GM21423 (cell line): ENCODE results near the gene GABRA4.

Experiments used
- ATAC-seq: cut with Tn5 transposase; IDR thresholded peaks from one replicate; pipeline ENCODE4 v1.9.1; 2021; ENCODE audit warnings: mild to moderate bottlenecking, moderate library complexity; ENCODE audit not compliant: unreplicated experiment

Gene GABRA4

DNA sequence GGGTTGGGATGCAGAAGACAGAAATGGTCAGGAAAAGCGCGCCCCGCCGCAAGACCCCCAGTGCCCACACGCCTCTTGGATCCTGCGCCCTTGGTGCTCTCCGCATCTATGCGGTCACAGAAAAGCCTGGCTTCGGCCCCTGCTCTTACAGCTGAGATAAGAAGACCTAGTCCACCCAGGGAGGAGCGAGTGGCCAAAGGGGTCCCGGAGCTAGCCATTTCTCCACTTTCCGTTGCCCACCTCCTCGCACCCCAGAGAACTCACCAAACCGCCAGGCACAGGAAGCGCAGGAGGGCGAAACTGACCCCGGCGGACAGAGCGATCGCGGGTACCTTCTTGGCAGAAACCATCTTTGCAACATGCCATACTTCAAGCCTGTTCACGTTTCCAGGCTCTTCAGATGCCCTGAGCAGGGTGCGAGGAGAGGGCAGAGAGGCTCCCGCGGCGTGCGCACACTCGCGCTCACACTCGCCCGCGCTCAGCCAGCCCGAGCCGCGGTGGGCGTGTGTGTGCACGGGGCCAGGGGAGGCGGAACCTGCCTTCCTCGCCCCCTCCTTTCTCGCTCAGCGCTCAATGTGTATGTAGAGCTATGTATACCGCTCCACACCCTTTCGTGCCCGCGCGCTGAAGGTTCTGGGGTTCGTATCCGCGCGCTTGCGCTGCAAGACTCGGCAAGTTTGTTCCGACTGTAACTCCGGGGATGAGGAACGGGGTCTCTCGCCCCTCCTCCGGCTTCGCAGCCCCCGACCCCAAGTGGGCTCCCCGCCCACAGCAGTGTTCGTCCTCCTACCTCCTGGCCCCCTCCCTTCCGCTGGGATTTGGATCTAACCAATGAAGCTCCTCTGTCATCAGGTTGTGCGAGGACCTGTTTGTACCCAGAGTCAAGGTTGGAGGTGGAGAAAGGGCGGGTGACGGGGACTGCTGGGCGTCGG, at the start of gene GABRA4:
Gene GABRA4 (minus strand): TSS at position 507 of the 932 bp plus-strand sequence. CDS start 157 bp downstream, at position 350.
- ATAC-seq, result no peak

DNA sequence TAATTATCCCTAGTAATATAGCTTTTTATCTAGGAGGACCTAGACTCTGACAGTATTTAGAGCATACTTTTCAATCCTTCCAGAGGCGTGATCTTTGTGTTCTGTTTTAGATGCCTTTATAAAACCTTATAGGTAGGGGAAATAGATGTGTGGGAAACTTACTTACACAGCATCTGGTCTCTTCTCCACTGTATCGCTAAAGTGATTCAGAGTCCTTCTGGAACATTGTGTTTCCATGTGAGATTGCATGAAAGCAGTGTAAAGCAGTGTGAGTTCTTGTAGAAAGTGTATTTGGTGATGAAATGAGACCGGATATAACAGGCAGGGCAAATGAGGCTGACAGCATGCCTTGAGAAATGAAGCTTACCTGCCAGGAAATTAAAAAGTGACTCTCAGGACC, 47.4 kb upstream of the GABRA4 start:
- no peak for ATAC-seq

DNA sequence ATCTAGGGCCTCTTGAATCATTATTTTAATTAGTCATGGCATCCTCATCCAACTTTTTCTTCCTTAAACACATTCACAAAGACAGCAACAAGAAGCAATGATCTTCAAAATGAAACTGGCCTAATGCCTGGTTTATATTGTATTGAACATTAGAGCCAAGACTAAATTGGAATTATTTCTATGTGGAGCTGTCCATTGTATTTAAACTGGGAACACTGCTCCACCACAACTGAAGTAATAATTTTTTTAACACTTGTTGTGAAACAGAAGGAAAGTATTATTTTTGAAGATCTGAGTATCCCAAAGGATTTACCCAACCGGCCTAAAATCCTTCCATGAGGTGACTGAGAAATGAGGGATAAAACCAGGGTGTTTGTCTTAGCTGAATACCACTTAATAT, 44.9 kb upstream of the GABRA4 start:
- no peak for ATAC-seq

DNA sequence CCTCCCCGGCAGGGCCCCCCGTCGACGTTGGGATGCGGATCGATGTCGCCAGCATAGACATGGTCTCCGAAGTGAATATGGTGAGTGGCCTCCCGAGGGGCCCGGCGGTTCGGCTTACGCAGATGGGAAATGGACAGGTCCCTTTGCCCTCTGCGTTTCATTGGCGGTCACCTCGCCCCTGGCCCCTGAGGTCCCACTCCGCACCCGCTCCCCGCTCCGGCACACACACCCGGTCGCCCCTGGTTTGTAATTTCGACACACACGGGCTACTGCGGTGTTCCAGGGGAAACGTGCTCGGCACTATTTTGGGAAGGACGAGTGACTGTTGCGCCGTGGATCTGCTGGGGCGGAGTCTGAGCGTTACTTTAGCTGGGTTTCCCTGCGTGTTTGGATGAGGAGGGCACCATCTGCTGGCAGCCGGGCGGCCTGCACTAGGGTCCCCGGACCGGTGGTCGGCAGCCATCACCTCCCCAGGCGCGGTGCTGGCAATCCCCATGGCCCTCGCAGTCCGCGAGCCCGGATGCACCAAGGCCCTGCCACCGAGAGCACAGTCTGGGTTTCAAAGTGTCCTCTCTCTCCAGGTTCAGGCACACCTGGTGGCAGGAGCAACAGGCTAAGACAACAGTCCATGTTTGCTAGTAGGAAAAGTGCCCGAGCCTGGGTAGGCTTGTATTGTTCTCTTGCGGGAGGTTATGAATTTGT, 39.2 kb upstream of the GABRA4 start:
- peak; percentile 88 for ATAC-seq

- ATAC-seq, result no peak
Measured at GRCh38 chr4:47031751-47032404, 38.5 kb upstream of the GABRA4 start.

DNA sequence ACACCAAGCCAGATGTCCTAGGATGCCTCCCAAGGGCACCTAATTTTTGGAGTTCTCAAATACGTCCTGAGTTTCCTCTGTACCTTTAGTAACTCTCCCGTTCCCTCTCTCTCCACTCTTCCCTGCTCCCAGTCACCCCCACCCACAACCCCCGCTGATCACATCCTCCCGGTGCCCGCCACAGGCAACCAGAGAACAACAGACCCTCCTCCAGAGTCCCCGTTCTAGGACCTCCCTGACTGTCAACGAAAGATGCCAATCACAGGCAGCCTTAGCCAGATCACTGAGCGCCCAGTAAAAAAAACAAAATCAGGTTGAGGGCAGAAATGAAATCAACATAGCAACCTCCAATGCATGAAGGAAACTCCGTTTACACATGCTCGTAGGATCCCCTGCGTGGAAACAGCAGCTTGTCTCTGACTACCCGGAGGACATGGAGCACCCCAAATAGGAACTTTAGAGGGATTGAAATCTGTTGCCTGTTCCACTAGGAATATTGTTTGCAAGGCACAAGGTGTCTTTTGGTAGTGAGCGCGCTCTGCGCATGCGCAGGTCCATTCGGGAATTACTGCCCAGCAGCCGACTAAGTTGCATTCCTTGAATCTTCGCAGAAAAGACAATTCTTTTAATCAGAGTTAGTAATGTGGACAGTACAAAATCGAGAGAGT, 37.8 kb upstream of the GABRA4 start, which contains the start of gene GABRB1:
Gene GABRB1 (plus strand): TSS at position 557 of the 668 bp plus-strand sequence.
- no peak for ATAC-seq

- ATAC-seq, result no peak
Measured at GRCh38 chr4:47017494-47017893, 24.1 kb upstream of the GABRA4 start.

DNA sequence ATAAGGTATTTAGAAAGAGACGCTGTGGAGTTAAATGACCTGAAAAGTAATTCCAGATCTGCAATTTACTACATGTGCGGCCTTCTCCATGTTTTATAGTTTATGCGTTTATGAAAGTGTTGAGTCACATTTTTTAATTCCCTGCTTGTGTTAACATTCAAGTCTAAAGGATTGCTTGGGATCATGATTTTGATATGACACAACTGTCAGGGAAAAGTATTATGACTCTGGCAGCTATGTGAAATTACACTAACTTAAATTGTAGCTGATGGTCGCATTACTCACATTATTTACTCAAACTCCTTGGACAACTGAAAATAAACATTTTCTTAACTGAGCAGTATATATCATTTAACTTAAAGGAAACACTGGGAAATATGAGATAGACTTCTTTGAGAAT, 23.7 kb upstream of the GABRA4 start:
- ATAC-seq, result no peak

DNA sequence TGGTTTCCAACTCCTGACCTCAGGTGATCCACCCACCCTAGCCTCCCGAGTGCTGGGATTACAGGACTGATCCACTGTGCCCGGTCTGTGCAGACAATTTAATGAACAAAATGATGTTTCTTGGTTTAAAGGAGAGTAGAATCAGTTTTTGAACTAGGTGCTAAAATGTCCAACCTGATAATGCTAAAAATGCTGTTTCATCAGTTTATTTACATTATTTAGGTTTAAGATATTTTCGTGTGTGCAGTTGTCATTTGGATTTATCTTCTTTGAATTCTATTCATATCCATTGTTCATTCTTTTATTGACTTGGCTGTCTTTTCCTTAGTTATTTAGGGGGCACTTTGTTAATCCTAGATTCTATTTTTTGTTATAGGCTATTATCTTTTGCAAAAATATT, 20.0 kb upstream of the GABRA4 start:
- ATAC-seq, result no peak

GRCh38 chr4:47012676-47013075, 19.3 kb upstream of the GABRA4 start:
- no peak for ATAC-seq

GRCh38 chr4:47010912-47011446, 17.6 kb upstream of the GABRA4 start:
- ATAC-seq, result peak; percentile 92

DNA sequence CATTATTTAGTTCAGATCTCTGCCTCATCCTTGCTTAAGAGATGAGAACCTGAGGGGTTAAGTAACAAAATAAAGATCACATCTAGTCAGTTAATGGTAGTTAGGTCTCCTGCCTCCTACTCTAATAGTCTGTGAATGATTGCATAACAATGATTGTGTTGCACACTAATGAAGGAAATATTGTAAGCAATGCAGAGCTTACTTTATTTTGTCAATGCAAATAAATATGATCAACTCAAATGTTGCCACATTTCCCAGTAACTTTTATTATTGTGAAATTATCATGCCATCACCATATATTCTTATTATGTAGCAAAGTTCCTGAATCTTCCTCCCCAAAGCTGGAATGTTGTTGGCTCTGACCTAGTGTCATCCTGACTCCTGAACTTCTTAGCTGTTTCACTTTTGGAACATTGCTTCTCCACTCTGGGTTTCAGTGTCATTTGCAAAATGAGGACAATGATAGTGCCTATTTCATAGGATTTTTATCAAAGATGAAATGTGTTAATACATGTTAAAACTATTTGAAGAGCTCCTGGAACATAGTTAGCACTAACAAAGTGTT, 17.0 kb upstream of the GABRA4 start:
- ATAC-seq, result no peak

- ATAC-seq, result no peak
Measured at GRCh38 chr4:47002580-47002979, 9.2 kb upstream of the GABRA4 start.

DNA sequence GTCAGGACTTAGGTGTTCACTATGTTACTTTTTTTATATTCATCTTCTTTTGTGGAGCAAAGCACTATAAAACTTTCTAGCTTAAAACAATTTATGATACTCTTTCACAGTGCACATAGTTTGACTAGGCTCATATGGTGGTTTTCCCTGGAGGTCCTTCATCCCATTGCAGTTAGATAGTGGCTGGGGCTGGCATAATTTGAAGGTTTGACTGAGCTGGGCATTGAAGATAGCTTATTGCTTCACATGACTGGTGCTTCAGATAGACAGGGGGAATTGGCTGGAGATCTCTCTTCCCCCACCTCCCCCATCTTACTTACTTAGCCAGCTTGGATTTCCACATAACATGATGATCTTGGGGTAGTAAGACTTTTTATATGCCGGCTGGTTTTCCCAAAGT, 7.0 kb upstream of the GABRA4 start:
- no peak for ATAC-seq

DNA sequence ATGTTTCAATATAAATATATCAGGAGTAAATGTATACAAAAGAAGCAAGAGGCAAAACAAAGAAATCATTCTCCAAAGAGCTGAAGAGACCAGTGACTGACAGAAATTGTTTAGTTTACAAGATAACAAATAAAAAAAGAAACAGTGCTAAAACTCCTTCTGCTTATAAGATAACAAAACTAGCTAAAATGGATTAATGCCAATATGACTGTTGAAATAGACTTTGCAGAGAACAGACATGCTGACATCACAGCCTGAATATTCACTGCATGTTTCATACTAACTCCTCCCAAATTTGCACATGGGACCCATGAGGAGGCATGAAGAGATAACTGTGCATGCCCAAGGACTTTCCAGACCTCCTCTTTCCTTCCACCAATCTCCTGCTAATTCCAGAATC, 6.2 kb upstream of the GABRA4 start:
- ATAC-seq, result no peak

DNA sequence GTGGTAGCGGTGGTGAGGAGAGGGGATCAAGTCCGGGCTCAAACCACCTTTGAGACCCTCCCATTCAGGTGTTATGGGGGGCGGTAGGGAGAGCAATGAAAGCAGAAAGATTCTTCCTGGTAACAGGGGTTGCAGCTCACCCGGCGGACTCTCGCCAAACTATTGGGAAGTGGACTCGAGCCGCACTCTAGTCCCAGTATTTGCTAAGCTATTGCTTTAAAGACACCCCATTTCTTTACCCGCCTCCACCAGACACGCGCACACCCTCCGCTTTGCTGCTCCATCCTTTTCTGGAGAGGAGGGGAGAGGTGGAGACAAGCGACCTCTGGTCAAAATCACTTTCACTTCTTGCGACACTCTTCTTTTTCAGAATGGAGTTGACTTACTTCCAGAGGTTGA, 625 bp upstream of the GABRA4 start:
- ATAC-seq, result no peak

DNA sequence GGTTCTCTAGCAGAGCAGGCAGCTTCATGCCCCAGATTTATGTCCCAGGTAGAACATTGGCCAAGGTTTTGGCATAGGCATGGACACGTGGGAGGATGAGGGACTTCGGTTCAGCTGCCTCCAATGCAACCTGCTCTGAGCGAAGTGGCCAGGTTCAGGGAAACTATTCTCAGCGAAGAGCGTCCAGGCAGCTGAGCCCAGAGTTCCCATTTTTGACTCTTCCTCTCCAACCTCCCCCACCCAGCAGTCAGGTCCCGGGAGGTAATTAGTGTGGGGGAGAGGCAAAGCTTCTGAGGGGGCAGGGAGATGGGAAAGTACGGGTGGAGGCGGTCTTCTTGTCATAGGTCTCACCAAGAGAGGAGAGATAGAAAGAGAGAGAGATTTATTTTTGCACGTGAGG, 1.0 kb downstream of the GABRA4 start:
- ATAC-seq, result no peak

DNA sequence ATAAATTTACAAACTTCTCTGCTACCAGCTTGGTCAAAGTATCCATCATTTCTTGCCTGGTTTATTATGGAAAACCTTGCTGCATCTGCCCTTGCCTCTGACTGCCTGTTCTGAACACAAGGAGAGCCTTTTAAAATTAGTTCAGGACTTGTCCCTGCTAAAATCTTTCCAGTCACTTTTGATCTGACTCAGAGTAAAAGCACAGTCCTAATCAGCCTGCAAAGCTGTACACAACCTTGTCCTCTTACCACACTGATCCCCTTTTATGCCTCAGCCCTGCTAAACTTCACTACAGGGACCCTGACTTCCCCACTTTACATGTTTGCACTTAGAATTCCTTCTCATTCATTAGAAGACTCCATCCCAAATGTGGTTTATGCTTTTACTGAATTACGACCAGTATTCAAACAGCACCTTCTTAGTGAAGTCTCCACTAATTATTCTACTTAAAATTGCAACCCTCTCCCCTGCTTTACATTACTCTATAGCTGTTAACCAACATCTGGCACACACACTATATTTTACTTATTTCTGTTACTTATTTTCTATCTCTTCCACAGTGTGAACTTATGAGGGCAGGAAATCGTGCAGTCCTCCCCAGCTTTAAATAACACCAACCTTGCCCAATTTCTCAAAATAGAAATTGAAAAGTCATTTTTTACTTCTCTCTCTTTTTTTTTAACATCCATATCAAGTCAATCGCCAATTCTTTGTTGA, 6.3 kb downstream of the GABRA4 start:
- no peak for ATAC-seq

- ATAC-seq, result no peak
Measured at GRCh38 chr4:46984781-46985180, 8.6 kb downstream of the GABRA4 start.

DNA sequence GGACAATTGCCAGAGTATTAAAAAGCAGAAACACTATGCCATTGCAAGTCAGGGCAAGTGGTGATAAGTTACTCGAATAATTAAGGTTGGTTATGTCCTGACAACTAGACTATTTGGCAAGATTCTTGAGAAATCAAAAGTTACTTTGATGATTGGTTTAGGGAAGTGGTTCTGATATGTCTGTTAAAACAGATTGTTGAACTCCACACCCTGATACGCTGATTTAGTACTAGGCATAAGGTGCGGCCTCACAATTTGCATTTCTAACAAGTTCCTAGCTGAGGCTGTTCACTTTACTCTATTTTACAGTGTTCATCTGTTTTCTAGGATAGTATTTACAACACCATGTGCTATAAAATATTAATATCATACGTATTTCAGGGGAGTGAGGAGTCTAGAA, 12.5 kb downstream of the GABRA4 start:
- no peak for ATAC-seq
